DOHH2 (cell line): Measurements from ENCODE around the gene NKX3-2.

ENCODE experiments used
- H3F3A ChIP-seq: fragments of 200-600 bp; sonication (generic), shearing (Covaris generic); 2 replicates; pipeline ENCODE4 v1.6.0; 2016; ENCODE audit warnings: antibody characterized with exemption, mild to moderate bottlenecking; ENCODE audit not compliant: control insufficient read depth, insufficient read depth
- H3K27ac ChIP-seq: fragments of 200-600 bp; sonication (generic); 2 replicates; pipeline ENCODE4 v1.5.1; 2014; ENCODE audit warnings: low read depth, mild to moderate bottlenecking, low read length, moderate library complexity
- H3K27me3 ChIP-seq: fragments of 200-600 bp; sonication (generic); 2 replicates; pipeline ENCODE4 v1.6.1; 2014; ENCODE audit warnings: mild to moderate bottlenecking, low read length, mixed read lengths; ENCODE audit not compliant: control insufficient read depth
- H3K36me3 ChIP-seq: fragments of 200-600 bp; sonication (generic); 2 replicates; pipeline ENCODE4 v1.6.1; 2014; ENCODE audit warnings: mild to moderate bottlenecking, low read length, moderate library complexity, mixed read lengths; ENCODE audit not compliant: control insufficient read depth
- H3K4me1 ChIP-seq: fragments of 200-600 bp; sonication (generic); 2 replicates; pipeline ENCODE4 v1.6.1; 2014; ENCODE audit warnings: mild to moderate bottlenecking, low read length, mixed read lengths; ENCODE audit not compliant: control insufficient read depth
- H3K4me2 ChIP-seq: fragments of 200-600 bp; sonication (generic); 2 replicates; pipeline ENCODE4 v1.6.0; 2014; ENCODE audit warnings: mild to moderate bottlenecking, low read length, moderate library complexity
- H3K4me3 ChIP-seq: fragments of 200-600 bp; sonication (generic); 2 replicates; pipeline ENCODE4 v1.5.1; 2014; ENCODE audit warnings: mild to moderate bottlenecking, low read length, mixed read lengths
- H3K79me2 ChIP-seq: fragments of 200-600 bp; sonication (generic); 2 replicates; pipeline ENCODE4 v1.6.1; 2014; ENCODE audit warnings: mild to moderate bottlenecking, low read length, mixed read lengths; ENCODE audit not compliant: control insufficient read depth
- H3K9me2 ChIP-seq: fragments of 200-600 bp; sonication (generic); replicated peaks from 2 replicates; pipeline ENCODE4 v1.6.1; 2014; ENCODE audit warnings: mild to moderate bottlenecking, low read length, mixed read lengths; ENCODE audit not compliant: control insufficient read depth
- H3K9me3 ChIP-seq: fragments of 200-600 bp; sonication (generic); 2 replicates; pipeline ENCODE4 v1.6.1; 2014; ENCODE audit warnings: antibody characterized with exemption, low read length, mixed read lengths; ENCODE audit not compliant: control insufficient read depth, insufficient read depth
- H4K20me1 ChIP-seq: fragments of 200-600 bp; sonication (generic); 2 replicates; pipeline ENCODE4 v1.6.0; 2014; ENCODE audit warnings: low read depth, mild to moderate bottlenecking, antibody characterized with exemption, low read length, moderate library complexity; ENCODE audit not compliant: control insufficient read depth, insufficient read depth
- CTCF ChIP-seq: fragments of 200-600 bp; sonication (generic); IDR thresholded peaks from one replicate; pipeline ENCODE4 v1.5.1; 2014; ENCODE audit warnings: antibody characterized with exemption, mild to moderate bottlenecking, low read depth, low read length; ENCODE audit not compliant: poor library complexity, severe bottlenecking
- EZH2phosphoT487 ChIP-seq: fragments of 200-600 bp; sonication (generic); IDR thresholded peaks from 2 replicates; pipeline ENCODE4 v1.6.1; 2017; ENCODE audit warnings: borderline replicate concordance, mild to moderate bottlenecking, antibody characterized with exemption, low read length, moderate library complexity, mixed read lengths

The NKX3-2 gene

GRCh38 chr4:13537832-13538177 is 6.5 kb downstream of the NKX3-2 start:
- Histone ChIP-seq H3K9me3 (no peaks in the 10 kb centered on the region), H3K4me3 (no peak overlapping the region), H3K36me3 (no peaks in the 10 kb centered on the region), H3K27ac (no peak overlapping the region), H3F3A (no peaks in the 10 kb centered on the region), H3K79me2 (no peaks in the 10 kb centered on the region), H4K20me1 (no peaks in the 10 kb centered on the region), H3K4me2 (no peak overlapping the region), H3K9me2 (no peaks in the 10 kb centered on the region), H3K4me1 (peaks cover 6% of the 10 kb centered on the region; the same call in 1 of the 2 replicates), H3K27me3 (peaks cover 47% of the 10 kb centered on the region)
- TF ChIP-seq EZH2phosphoT487 = no peak
- TF ChIP-seq CTCF = no peak

- no peaks in the 10 kb centered on the region for H3K9me3 ChIP-seq
- TF ChIP-seq CTCF (no peak), EZH2phosphoT487 (no peak)
- no peaks in the 10 kb centered on the region for H3K9me2 ChIP-seq
- peaks cover 46% of the 10 kb centered on the region for H3K27me3 ChIP-seq
- H3K36me3 ChIP-seq = no peaks in the 10 kb centered on the region
- peaks cover 1% of the 10 kb centered on the region; the same call in 1 of the 2 replicates for H3K4me1 ChIP-seq
- H3K79me2 ChIP-seq = no peaks in the 10 kb centered on the region
- no peaks in the 10 kb centered on the region for H4K20me1 ChIP-seq
- H3F3A ChIP-seq = no peaks in the 10 kb centered on the region
- H3K27ac ChIP-seq = no peak overlapping the region
- no peak overlapping the region for H3K4me3 ChIP-seq
- H3K4me2 ChIP-seq = no peak overlapping the region
These were observed 7.1 kb downstream of the NKX3-2 start for GRCh38 chr4:13537011-13537831.

- Histone ChIP-seq H3K9me3 (no peaks in the 10 kb centered on the region), H4K20me1 (no peaks in the 10 kb centered on the region), H3K9me2 (no peaks in the 10 kb centered on the region), H3K4me3 (no peak overlapping the region), H3K36me3 (no peaks in the 10 kb centered on the region), H3K27ac (no peak overlapping the region), H3K27me3 (peaks cover 44% of the 10 kb centered on the region), H3K4me1 (no peaks in the 10 kb centered on the region), H3F3A (no peaks in the 10 kb centered on the region), H3K79me2 (no peaks in the 10 kb centered on the region), H3K4me2 (no peak overlapping the region)
- TF ChIP-seq CTCF = no peak
- TF ChIP-seq EZH2phosphoT487 = no peak
These were observed 7.7 kb downstream of the NKX3-2 start for GRCh38 chr4:13536607-13537006.
